ENCODE results near the gene PRF1.

Gene PRF1

DNA sequence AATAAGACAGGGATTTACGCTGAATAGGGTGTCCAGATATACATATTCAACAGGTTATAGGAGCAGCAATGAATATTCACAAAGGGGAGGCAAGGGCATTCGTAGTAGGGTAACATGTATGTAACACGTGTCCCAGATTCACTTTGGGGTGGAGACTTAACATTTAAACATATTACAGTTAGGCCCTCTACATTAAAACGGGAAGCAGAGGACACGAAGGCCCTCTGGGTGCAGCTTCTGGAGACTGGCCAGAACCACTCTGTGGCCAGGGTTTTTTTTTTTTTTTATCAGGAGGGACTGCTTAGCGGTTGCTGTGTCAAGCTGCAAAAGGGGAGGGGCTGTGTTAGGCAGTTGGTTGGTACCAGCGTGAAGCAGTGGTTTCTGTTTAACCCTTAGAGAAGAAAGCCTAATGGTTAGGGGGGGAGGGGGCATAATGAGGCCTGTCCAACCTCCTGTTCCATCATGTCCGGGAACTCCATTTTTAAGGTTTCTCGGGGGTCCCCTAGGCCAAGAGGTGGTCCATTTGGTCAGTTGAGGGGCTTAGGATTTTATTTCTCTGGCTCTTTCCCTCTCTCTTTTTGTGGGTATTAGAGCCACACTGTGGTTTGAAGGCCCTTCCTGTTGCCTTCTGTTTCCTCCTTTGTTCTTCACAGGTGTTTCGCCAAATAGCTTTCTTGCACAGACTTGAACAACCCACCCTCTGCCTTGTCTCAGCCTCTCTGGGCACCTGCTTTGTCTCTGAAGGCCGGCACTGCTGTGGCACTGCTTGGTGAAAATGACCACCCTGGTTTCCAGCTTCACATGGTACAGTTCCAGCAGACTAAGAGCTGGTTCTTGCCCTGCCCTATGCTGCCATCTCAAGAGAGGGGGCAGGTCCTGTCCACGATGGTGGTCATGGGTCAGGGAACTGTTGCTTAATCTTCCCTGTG, 26.4 kb downstream of the PRF1 start:
- DNase-seq, result peak; percentile 59

DNA sequence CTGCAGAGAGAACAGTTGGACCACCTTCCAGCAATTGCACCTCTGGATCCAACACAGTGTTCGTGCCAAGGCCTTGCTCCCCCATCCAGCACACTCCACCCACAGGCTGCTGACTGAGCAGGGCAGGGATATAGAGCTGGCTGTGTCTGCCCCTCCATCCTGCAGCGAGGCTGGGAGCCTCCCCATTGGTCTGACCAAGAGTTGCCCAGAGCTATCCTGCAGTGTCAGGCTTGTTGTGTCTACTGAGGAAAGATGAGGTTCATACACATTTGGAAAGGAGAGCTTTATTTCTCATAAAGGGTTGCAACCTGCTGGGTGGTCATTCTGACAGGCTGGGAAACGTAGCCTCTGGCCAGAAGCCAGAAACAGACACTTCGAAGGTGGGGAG, 27.1 kb downstream of the PRF1 start:
- peak; percentile 26 for DNase-seq

DNA sequence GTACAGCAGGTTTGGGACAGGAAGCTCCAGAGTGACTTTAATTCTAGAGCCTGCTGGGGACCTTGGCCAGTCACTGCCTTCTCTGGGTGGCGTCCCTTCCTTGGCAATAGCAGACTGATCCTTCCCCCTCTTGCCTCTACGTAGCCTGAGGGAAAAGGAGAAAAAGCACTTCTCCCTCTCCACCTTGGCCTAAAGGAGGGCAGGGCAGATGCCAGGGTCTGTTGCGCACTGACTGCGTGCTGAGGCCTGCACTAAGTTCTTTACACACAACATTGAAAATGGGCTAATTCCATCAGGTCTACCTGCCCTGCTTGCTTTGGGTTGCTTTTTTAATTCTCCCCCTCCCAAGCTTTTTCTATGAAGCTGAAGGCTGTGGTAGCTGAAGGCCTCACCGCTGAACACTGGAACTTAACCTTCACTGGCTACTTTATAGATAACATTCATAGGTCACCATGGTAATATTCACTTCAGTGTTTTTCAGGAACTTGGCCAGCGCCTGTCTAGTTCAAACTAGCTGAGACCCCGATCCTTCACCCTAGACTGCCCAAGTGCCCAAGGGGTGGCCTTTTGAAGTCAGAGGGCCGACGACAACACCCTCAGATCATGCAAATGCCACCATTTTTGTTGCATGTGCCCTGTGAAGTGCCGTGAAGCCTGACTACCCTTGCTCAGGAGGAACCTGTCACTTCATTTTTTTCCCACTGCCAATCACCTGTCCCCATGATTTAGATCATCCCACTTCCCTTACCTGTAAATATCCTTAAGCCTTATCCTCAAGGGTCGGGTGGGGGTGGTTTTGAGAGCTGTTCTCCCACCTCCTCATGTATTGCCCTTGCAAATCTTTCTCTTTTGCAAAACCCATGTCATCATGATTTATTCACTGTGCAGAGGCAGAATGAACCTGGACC, 28.7 kb downstream of the PRF1 start:
- DNase-seq, result no peak

- no peak for DNase-seq
Measured at GRCh38 chr10:70571636-70572439, 30.7 kb downstream of the PRF1 start.

DNA sequence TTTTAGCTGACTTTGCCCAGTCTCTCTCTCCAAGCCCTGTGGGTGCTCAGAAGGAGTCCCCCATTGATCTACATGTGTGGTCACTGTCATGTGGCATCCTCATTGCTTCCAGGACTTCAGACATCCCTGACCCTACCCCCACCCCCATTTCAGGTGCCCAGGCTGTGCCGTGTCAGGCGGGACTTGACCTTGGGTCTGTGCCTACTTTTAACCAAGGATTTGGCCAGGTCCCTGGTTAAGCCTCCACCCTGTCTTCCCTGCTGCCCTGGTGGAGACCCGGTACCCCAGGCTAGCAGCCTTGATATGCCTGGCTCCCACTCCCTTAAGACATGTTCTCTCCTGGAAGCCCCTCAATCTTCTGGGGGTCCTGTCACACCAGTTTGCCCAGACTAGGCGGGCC, 31.3 kb downstream of the PRF1 start:
- DNase-seq, result no peak

- DNase-seq, result no peak
Measured at GRCh38 chr10:70568781-70569495, 33.6 kb downstream of the PRF1 start.

DNA sequence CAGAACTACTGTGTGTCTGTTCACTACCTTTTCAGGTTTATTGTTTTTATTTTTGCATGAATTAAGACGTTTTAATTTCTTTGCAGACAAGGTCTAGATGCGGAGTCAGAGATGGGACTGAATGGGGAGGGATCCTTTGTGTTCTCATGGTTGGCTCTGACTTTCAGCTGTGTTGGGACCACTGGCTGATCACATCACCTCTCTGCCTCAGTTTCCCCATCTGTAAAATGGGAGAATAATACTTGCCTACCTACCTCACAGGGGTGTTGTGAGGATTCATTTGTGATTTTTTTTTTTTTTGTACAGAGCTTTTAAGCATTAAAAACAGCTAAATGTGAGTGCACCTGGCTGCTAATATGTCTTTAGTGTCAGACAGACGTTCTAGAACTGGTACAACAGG, 34.4 kb downstream of the PRF1 start:
- DNase-seq, result no peak

DNA sequence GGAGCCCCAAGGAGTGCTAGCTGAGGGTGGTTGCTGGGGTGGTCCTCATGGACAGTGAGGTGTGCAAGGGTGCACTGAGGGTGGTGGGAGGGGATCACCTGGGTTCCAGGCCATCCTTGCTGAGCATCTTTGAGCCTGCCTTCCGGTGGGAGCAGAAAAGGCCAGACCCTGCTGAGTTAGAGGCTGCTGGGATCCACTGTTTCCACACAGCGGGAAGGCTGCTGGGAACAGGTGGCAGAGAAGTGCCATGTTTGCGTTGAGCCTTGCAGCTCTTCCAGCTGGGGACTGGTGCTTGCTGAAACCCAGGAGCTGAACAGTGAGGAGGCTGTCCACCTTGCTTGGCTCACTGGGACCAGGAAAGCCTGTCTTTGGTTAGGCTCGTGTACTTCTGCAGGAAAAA, 34.9 kb downstream of the PRF1 start:
- DNase-seq, result no peak

GRCh38 chr10:70566515-70567290, 35.8 kb downstream of the PRF1 start:
- no peak for DNase-seq

DNA sequence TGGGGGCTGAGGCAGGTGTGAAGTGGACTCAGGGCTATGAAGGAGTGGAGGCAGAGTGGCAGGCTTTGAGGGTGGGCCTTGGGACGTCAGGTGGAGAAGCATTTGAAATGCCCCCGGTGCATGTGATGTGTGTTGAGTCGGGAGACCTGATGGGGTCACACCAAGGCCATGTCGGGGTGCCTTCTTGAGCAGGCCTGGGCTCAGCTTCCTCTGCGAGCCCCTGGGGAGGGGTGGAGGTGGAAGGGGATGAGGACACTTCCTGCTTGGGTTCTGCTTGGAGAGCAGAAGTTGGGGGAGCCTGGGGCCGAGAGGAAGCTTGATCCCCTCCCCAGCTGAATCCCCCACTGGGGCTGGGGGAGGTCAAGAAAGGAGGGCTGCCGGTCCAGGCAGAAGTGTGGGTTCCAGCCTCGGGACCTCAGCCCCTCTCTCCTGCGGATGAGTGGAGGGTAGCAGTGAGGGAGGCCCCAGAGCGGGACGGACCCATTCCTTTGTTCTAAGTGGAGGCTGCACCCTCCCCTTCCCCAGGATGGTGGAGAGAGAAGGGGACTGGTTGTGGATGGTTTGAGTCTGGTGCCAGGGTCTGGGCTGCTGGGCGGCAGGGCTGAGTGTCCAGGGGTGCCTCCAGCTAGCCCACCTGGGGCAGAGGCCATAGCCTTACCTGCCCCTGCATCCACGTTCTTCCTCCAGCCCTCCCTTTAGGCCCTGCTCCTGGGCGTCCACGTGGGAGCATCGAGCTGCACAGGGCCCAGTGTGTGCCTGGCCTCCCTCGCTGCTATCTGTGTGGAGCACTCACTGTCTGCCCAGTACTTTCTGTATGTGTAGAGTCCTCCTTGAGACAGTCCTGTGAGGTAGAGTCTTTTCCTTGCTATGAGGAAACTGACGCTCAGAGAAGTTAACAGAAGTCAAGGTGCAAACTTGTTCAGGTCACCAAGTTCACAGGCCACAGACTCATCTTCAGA, 36.7 kb downstream of the PRF1 start:
- DNase-seq, result no peak

DNA sequence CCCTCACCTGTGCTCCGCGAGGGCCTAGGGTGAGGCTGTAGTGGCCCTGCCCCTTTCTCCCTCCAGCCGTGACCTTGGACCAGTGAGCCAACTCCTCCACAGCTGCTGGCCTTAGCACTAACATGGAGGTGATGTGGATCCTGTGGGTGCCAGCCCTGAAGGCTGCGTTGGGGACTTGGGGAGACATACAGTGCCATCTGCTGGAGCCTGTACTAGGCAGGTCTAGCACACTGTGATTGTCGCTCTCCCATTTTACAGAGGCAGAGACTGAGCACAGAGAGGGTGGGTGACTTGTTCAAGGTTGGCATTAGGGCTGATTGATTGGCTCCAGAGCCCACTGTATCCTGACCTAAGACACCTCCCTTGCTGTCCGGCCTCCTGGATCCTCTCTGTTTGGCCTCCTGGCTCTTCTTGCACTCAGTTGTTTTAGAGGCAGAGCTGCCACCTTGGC, 37.6 kb downstream of the PRF1 start:
- no peak for DNase-seq

DNA sequence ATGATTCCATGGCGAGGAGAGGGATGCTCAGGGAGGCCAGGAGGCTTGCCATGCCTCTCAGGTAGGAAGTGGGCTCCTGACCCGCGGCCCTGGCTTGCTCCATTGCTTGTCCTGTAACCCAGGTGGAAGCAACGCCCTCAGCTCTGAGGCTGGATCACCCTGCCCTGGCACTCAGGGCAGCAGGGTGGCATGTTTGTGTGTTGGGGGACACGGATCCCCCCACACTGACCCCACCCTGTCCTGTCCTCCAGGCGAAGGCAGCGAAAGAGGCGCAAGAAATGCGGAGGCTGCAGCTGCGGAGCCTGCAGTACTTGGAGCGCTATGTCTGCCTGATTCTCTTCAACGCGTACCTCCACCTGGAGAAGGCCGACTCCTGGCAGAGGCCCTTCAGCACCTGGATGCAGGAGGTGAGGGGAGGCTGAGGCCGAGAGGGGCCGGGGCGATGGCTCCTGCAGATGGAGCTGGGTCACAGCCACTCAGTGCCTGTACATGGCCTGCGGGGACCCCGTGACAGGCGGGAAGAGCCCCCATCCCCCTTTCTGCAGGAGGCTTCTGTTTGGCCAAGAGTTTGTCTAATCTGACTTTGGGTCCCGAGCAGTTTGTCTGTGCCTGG, 38.3 kb downstream of the PRF1 start:
- DNase-seq, result no peak

GRCh38 chr10:70563230-70563629, 39.3 kb downstream of the PRF1 start:
- no peak for DNase-seq

DNA sequence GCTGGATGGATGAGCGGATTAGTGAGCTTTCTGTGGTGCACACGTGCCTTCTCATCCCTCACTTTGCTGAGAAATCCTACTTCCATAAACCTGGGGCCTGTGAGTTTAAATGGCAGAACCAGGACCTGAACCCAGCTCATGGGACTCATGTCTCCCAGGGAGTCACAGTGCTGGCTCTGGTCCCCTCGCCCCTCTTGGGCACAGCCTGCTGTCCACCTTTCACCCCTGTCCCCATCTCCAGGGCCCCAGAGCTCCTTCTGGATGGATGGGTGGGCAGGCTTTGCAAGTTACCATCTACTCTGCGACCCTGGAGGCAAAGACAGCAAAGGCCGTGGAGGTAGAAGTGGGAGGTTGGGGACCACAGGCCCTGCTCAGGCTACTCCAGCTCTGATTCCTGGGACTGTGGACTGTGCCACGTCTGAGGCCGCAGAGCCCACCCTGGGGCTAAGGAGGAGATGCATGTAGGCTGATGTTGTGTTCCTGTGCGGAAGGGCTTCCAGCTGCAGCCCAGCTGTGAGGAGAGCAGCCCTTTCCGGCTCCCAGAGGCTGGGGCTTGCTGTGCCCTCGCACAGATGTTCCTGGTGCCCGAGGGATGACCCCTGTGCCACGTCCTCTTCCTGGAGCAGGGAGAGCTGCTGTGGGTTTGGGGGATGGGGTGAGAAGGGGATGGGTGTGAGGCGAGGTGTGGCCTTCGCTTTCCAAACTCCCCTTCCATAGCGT, 40.3 kb downstream of the PRF1 start:
- DNase-seq, result no peak

GRCh38 chr10:70561558-70561957, 41.0 kb downstream of the PRF1 start:
- DNase-seq, result no peak

GRCh38 chr10:70561070-70561469, 41.5 kb downstream of the PRF1 start:
- no peak for DNase-seq

GRCh38 chr10:70560511-70560941, 42.0 kb downstream of the PRF1 start:
- DNase-seq, result no peak

GRCh38 chr10:70559861-70560260, 42.7 kb downstream of the PRF1 start:
- DNase-seq, result no peak

Data from DMS79 (cell line).